ENCODE results near the gene SLC9A2.

- TF ChIP-seq CTCF (IDR thresholded peaks at IDR 0.05; ENCODE audit: insufficient read depth, low read depth, low read length) (no peak), EZH2 (IDR thresholded peaks at IDR 0.05; ENCODE audit: insufficient read depth, low read length) (no peak)
These were observed 116.2 kb downstream of the SLC9A2 start for GRCh38 chr2:102735416-102736109.
